ENCODE data around the gene CLIP2. TPM values are rescaled to one million over a fixed set of nuclear protein-coding genes. Genes with fewer than 3 reads are reported as not detected.

CLIP2 gene
- polyA plus RNA-seq, 1 of the 3 experiments (the other 2 are of a cell fraction), result 14.3 TPM

DNA sequence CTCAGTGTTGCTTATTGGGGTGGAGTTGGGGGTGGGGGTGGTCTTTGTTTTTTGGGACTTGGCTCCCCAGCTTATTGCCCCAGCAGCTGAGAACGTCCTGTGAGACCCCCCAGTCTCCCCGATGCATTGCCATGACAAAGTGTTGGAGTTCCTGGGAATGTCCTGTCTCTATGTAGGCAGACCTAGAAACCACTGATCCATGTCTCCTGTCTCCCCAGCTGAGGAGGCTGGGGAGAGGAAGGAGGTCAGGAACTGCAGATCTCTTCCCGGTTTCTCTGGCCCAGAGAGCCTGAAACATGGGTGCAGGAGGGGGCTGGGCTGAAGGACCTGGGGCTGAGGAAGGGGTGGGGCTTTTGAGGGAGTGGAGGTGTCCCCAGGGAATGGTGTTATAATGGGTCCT lies 84.3 kb downstream of the CLIP2 start:
- Histone ChIP-seq H3K9me3 (no peaks in the 10 kb centered on the region), H3K9ac (no peak overlapping the region), H3K9me2 (no peaks in the 10 kb centered on the region), H3K4me2 (no peak overlapping the region), H3F3A (replicated peaks; ENCODE audit: insufficient read depth) (peaks cover 13% of the 10 kb centered on the region), H3K27ac (ENCODE audit: low read depth in 2 of 2, low read length in 1 of 2) (no peak overlapping the region), H3K4me3 (ENCODE audit: low read depth in 2 of 2, low read length in 1 of 2) (no peak overlapping the region), H2AFZ (ENCODE audit: low read depth) (no peak overlapping the region), H4K20me1 (ENCODE audit: insufficient read depth) (no peaks in the 10 kb centered on the region), H3K79me2 (ENCODE audit: insufficient read depth) (no peaks in the 10 kb centered on the region), H3K4me1 (ENCODE audit: control insufficient read depth in 1 of 2, insufficient read depth in 2 of 2, low read depth in 1 of 2, low read length in 1 of 2) (no peaks in the 10 kb centered on the region; a peak in 1 of 4 replicates), H3K36me3 (replicated peaks in 1 of 2; ENCODE audit: control insufficient read depth in 1 of 2, insufficient read depth in 2 of 2, low read length in 1 of 2) (peaks cover 0 to 16% of the 10 kb centered on the region in 2 experiments), H3K27me3 (ENCODE audit: insufficient read depth) (no peaks in the 10 kb centered on the region)
- DNase-seq, result no peak
- WGBS (ENCODE audit: low lambda C conversion rate), result 79% methylated on average over 3 of the region's 3 CpGs
- TF ChIP-seq ELF1 (IDR thresholded peaks at IDR 0.05), result no peak
- no peak for TF ChIP-seq FOSL2 (IDR thresholded peaks at IDR 0.05; ENCODE audit: borderline replicate concordance, low read depth)
- no peak for TF ChIP-seq MXI1 (IDR thresholded peaks at IDR 0.05; ENCODE audit: low read depth, low read length)
- no peak for TF ChIP-seq RFX5 (IDR thresholded peaks at IDR 0.05; ENCODE audit: low read length)
- TF ChIP-seq RAD21 (IDR thresholded peaks at IDR 0.05; ENCODE audit: low read length), result no peak
- no peak for TF ChIP-seq TCF12 (IDR thresholded peaks at IDR 0.05)
- TF ChIP-seq TEAD4 (IDR thresholded peaks at IDR 0.05; ENCODE audit: borderline replicate concordance, insufficient read depth), result no peak
- POLR2A ChIA-PET, result no interaction called here
- CTCF ChIA-PET, result interaction anchor here (3.9 to 8.3 kb wide), 2 partner anchors 28 to 167 kb away, joined by 11 to 47 read pairs; no protein-coding TSS in a partner anchor

DNA sequence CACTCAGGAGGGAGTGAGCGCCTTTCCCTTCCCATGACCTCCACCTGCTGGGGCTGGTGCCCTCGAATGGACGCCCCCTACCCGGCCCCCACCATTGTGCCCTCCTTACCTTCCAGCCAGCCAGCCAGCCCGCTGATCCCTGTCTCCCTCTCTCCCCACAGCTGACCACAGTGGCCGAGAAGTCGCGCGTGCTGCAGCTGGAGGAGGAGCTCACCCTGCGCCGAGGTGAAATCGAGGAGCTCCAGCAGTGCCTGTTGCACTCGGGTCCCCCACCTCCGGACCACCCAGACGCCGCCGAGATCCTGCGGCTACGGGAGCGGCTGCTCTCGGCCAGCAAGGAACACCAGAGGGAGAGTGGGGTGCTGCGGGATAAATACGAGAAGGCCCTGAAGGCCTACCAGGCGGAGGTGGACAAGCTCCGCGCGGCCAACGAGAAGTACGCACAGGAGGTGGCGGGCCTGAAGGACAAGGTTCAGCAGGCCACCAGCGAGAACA lies 86.6 kb downstream of the CLIP2 start:
- Histone ChIP-seq H3K27me3 (ENCODE audit: insufficient read depth) (no peaks in the 10 kb centered on the region), H3F3A (replicated peaks; ENCODE audit: insufficient read depth) (peaks cover 11% of the 10 kb centered on the region), H3K79me2 (ENCODE audit: insufficient read depth) (no peaks in the 10 kb centered on the region), H4K20me1 (ENCODE audit: insufficient read depth) (no peaks in the 10 kb centered on the region), H3K9me3 (no peaks in the 10 kb centered on the region), H3K9me2 (no peaks in the 10 kb centered on the region), H3K4me2 (no peak overlapping the region), H3K9ac (no peak overlapping the region), H2AFZ (ENCODE audit: low read depth) (no peak overlapping the region), H3K27ac (ENCODE audit: low read depth in 2 of 2, low read length in 1 of 2) (no peak overlapping the region), H3K4me3 (ENCODE audit: low read depth in 2 of 2, low read length in 1 of 2) (no peak overlapping the region), H3K36me3 (replicated peaks in 1 of 2; ENCODE audit: control insufficient read depth in 1 of 2, insufficient read depth in 2 of 2, low read length in 1 of 2) (peaks cover 0 to 14% of the 10 kb centered on the region in 2 experiments), H3K4me1 (ENCODE audit: control insufficient read depth in 1 of 2, insufficient read depth in 2 of 2, low read depth in 1 of 2, low read length in 1 of 2) (no peaks in the 10 kb centered on the region; a peak in 1 of 4 replicates)
- TF ChIP-seq RFX5 (IDR thresholded peaks at IDR 0.05; ENCODE audit: low read length) (no peak), CHD2 (IDR thresholded peaks at IDR 0.05; ENCODE audit: low read length, partially characterized antibody) (no peak), RXRA (IDR thresholded peaks at IDR 0.05; ENCODE audit: borderline replicate concordance, low read depth) (no peak), TEAD4 (IDR thresholded peaks at IDR 0.05; ENCODE audit: borderline replicate concordance, insufficient read depth) (no peak), NRF1 (IDR thresholded peaks at IDR 0.05; ENCODE audit: low read depth, low read length) (no peak), FOSL2 (IDR thresholded peaks at IDR 0.05; ENCODE audit: borderline replicate concordance, low read depth) (no peak), RAD21 (IDR thresholded peaks at IDR 0.05; ENCODE audit: low read length) (no peak), GABPA (IDR thresholded peaks at IDR 0.05; ENCODE audit: low read depth) (no peak), NFIC (IDR thresholded peaks at IDR 0.05; ENCODE audit: borderline replicate concordance) (no peak), MEF2A (IDR thresholded peaks at IDR 0.05; ENCODE audit: borderline replicate concordance, low read depth) (no peak), SIN3A (IDR thresholded peaks at IDR 0.05; ENCODE audit: borderline replicate concordance, low read depth, low read length) (no peak), TCF12 (IDR thresholded peaks at IDR 0.05) (no peak)
- TF ChIP-seq, protein P1, sequence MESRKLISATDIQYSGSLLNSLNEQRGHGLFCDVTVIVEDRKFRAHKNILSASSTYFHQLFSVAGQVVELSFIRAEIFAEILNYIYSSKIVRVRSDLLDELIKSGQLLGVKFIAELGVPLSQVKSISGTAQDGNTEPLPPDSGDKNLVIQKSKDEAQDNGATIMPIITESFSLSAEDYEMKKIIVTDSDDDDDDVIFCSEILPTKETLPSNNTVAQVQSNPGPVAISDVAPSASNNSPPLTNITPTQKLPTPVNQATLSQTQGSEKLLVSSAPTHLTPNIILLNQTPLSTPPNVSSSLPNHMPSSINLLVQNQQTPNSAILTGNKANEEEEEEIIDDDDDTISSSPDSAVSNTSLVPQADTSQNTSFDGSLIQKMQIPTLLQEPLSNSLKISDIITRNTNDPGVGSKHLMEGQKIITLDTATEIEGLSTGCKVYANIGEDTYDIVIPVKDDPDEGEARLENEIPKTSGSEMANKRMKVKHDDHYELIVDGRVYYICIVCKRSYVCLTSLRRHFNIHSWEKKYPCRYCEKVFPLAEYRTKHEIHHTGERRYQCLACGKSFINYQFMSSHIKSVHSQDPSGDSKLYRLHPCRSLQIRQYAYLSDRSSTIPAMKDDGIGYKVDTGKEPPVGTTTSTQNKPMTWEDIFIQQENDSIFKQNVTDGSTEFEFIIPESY (IDR thresholded peaks at IDR 0.05; ENCODE audit: borderline replicate concordance, low read depth), result no peak
- CTCF ChIA-PET, result interaction anchor here (1.3 to 8.3 kb wide), 2 partner anchors 25 to 169 kb away, joined by 9 to 47 read pairs; no protein-coding TSS in a partner anchor
- peak; percentile 32 for DNase-seq
- POLR2A ChIA-PET, result no interaction called here
- 96% methylated on average over 31 of the region's 31 CpGs for WGBS (ENCODE audit: low lambda C conversion rate)
